Sigmoid colon (tissue), 7 donors: ENCODE data around the gene RIMBP2. TPM values are rescaled to one million over a fixed set of nuclear protein-coding genes. Genes with fewer than 3 reads are reported as not detected.
A peak's percentile ranks its signal among the peaks of the same experiment; 100 is the strongest.
"Not testable (repeated sequence)": the region's sequence is repeated elsewhere in the genome, so short reads cannot be mapped to it uniquely, and the experiment has no call there.

ENCODE experiments used
- DNase-seq: peaks from one replicate; pipeline ENCODE4 v3.0.0-alpha.2; 2019
- H3K27ac ChIP-seq, 4 donors: fragments of 200-600 bp; sonication (generic); one replicate each; pipeline ENCODE4 v1.5.1; 2016 to 2019; ENCODE audit warnings: mild to moderate bottlenecking in 1 of 4
- H3K27me3 ChIP-seq, 3 donors: fragments of 200-600 bp; sonication (generic); one replicate each; pipeline ENCODE4 v1.5.1; 2019; ENCODE audit warnings: mild to moderate bottlenecking in 1 of 3
- H3K36me3 ChIP-seq, 4 donors: fragments of 200-600 bp; sonication (generic); one replicate each; pipeline ENCODE4 v1.5.1; 2016 to 2019
- H3K4me1 ChIP-seq, 4 donors: fragments of 200-600 bp; sonication (generic); one replicate each; pipeline ENCODE4 v1.5.1; 2017 to 2019
- H3K4me3 ChIP-seq, 4 donors: fragments of 200-600 bp; sonication (generic); one replicate each; pipeline ENCODE4 v1.5.1; 2017 to 2019; ENCODE audit warnings: mild to moderate bottlenecking in 2 of 4, moderate library complexity in 1 of 4
- H3K9me3 ChIP-seq, 4 donors: fragments of 200-600 bp in 3 of 4; sonication (generic) in 3 of 4; one replicate each; pipeline versions ENCODE4 v1.5.1 to v1.6.1; 2013 to 2019
- CTCF ChIP-seq, 4 experiments: fragments of 450-650 bp in 3 of 4; fragments of 200-600 bp in 1 of 4; IDR thresholded peaks; one replicate each; pipeline ENCODE4 v1.5.1; 2016 to 2019; ENCODE audit warnings: antibody characterized with exemption in 4 of 4, mild to moderate bottlenecking in 3 of 4, moderate library complexity in 2 of 4
- EP300 ChIP-seq, 4 donors: sonication (generic); formaldehyde crosslinking; IDR thresholded peaks; one replicate each; pipeline ENCODE4 v1.6.1; 2017; ENCODE audit warnings: antibody characterized with exemption in 4 of 4
- POLR2A ChIP-seq, 2 donors: fragments of 450-650 bp; IDR thresholded peaks; one replicate each; pipeline ENCODE4 v1.6.1; 2016; ENCODE audit warnings: antibody characterized with exemption in 2 of 2, mild to moderate bottlenecking in 2 of 2, moderate library complexity in 2 of 2
- POLR2AphosphoS5 ChIP-seq, 4 donors: sonication (generic); formaldehyde crosslinking; IDR thresholded peaks; one replicate each; pipeline ENCODE4 v1.6.1; 2017; ENCODE audit warnings: antibody characterized with exemption in 4 of 4
- WGBS, 2 donors: extraction: QIAGEN DNeasy Blood & Tissue Kit; methylation state at CpG; one replicate each; pipeline ENCODE4 v1.1.7; 2013; 5-methylcytosine and 5-hydroxymethylcytosine counted together
- intact Hi-C: fragments of 100-400 bp; cut with DNase I; formaldehyde crosslinking; loops from one replicate; pipeline ENCODE4 v1.15.1; 2023
- polyA plus RNA-seq, 3 donors: library from polyadenylated mRNA; stranded (reverse); fragments of 200-250 nt; gene quantifications; one replicate each; pipeline ENCODE4 v1.2.3, GENCODE V29; 2013
- total RNA-seq, 4 donors: library from RNA; depleted of rRNA; stranded (reverse); fragments of >200 nt; gene quantifications; one replicate each; pipeline ENCODE4 v1.1.0, GENCODE V29; 2016
- donor health status: healthy with polysubstance abuse.
- donor health status: Bipolar disorder and iron deficiency.
- donor health status: healthy.

Gene RIMBP2
- total and polyA plus RNA-seq, 7 donors = under 0.01 to 5.5 (median 1.4) TPM

GRCh38 chr12:130646716-130647370, 69.3 kb downstream of the RIMBP2 start:
- 85 to 86% methylated on average over 16 of the region's 16 CpGs for WGBS, 2 donors
- TF ChIP-seq CTCF (IDR thresholded peaks at IDR 0.05) (no peak), POLR2AphosphoS5 (IDR thresholded peaks at IDR 0.05) (no peak), EP300 (IDR thresholded peaks at IDR 0.05) (no peak), POLR2A (IDR thresholded peaks at IDR 0.05) (no peak)
- H3K27ac ChIP-seq = no peak overlapping the region
- H3K27me3 ChIP-seq = no peaks in the 10 kb centered on the region
- peak; percentile 29 for DNase-seq
- H3K4me3 ChIP-seq = no peak overlapping the region
- no peaks in the 10 kb centered on the region for H3K9me3 ChIP-seq
- no peaks in the 10 kb centered on the region for H3K4me1 ChIP-seq
- H3K36me3 ChIP-seq = no peaks in the 10 kb centered on the region
- intact Hi-C loops = no loop called here

- H3K27ac ChIP-seq, H3K36me3 ChIP-seq, H3K9me3 ChIP-seq, H3K27me3 ChIP-seq, DNase-seq, H3K4me1 ChIP-seq, intact Hi-C loops, H3K4me3 ChIP-seq: not testable (repeated sequence)
- WGBS, 2 donors = 40 to 75% methylated on average over 4 of the region's 4 CpGs
Measured at GRCh38 chr12:130646191-130646590, 69.9 kb downstream of the RIMBP2 start.

GRCh38 chr12:130645751-130646150, 70.3 kb downstream of the RIMBP2 start:
- 12 to 68% methylated on average over 2 of the region's 2 CpGs for WGBS, 2 donors
- H3K27me3 ChIP-seq = no peaks in the 10 kb centered on the region
- intact Hi-C loops = no loop called here

GRCh38 chr12:130644566-130644965, 71.5 kb downstream of the RIMBP2 start:
- peak; percentile 33 for DNase-seq
- TF ChIP-seq EP300 (IDR thresholded peaks at IDR 0.05) = no peak
- H3K4me1 ChIP-seq = no peaks in the 10 kb centered on the region
- 90 to 96% methylated on average over 13 of the region's 13 CpGs for WGBS, 2 donors
- no peaks in the 10 kb centered on the region for H3K36me3 ChIP-seq
- no peak overlapping the region for H3K4me3 ChIP-seq
- H3K27ac ChIP-seq = no peak overlapping the region
- intact Hi-C loops = no loop called here
- H3K9me3 ChIP-seq = no peaks in the 10 kb centered on the region
- H3K27me3 ChIP-seq = no peaks in the 10 kb centered on the region

More at GRCh38 chr12:130645751-130646150, 70.3 kb downstream of the RIMBP2 start:
- TF ChIP-seq EP300 (IDR thresholded peaks at IDR 0.05) (no peak), CTCF (IDR thresholded peaks at IDR 0.05) (no peak), POLR2AphosphoS5 (IDR thresholded peaks at IDR 0.05) (no peak), POLR2A (IDR thresholded peaks at IDR 0.05) (no peak)
- no peak for DNase-seq
- no peaks in the 10 kb centered on the region for H3K36me3 ChIP-seq
- H3K9me3 ChIP-seq = no peaks in the 10 kb centered on the region
- H3K4me1 ChIP-seq = no peaks in the 10 kb centered on the region
- H3K27ac ChIP-seq = no peak overlapping the region
- no peak overlapping the region for H3K4me3 ChIP-seq

- no peak overlapping the region for H3K4me3 ChIP-seq
- 83 to 92% methylated on average over 12 of the region's 12 CpGs for WGBS, 2 donors
- intact Hi-C loops = no loop called here
- H3K27ac ChIP-seq = no peak overlapping the region
- peak; percentile 15 for DNase-seq
- TF ChIP-seq EP300 (IDR thresholded peaks at IDR 0.05) (no peak), POLR2AphosphoS5 (IDR thresholded peaks at IDR 0.05) (no peak), POLR2A (IDR thresholded peaks at IDR 0.05) (no peak), CTCF (IDR thresholded peaks at IDR 0.05) (no peak)
- H3K27me3 ChIP-seq = no peaks in the 10 kb centered on the region
- no peaks in the 10 kb centered on the region for H3K4me1 ChIP-seq
- no peaks in the 10 kb centered on the region for H3K9me3 ChIP-seq
- no peaks in the 10 kb centered on the region for H3K36me3 ChIP-seq
Measured at GRCh38 chr12:130644146-130644545, 72.0 kb downstream of the RIMBP2 start.

GRCh38 chr12:130642856-130643255, 73.2 kb downstream of the RIMBP2 start:
- Histone ChIP-seq H3K4me3 (no peak overlapping the region), H3K27me3 (no peaks in the 10 kb centered on the region), H3K27ac (no peak overlapping the region), H3K9me3 (no peaks in the 10 kb centered on the region), H3K4me1 (no peaks in the 10 kb centered on the region), H3K36me3 (no peaks in the 10 kb centered on the region)
- 89 to 93% methylated on average over 15 of the region's 15 CpGs for WGBS, 2 donors
- intact Hi-C loops = no loop called here
- TF ChIP-seq CTCF (IDR thresholded peaks at IDR 0.05) = no peak
- no peak for TF ChIP-seq POLR2A (IDR thresholded peaks at IDR 0.05)
- TF ChIP-seq POLR2AphosphoS5 (IDR thresholded peaks at IDR 0.05) = no peak
- TF ChIP-seq EP300 (IDR thresholded peaks at IDR 0.05) = no peak
- peak; percentile 44 for DNase-seq
